GM21576 (cell line): Measurements from ENCODE around the gene LRFN2.

Experiments used
- ATAC-seq: cut with Tn5 transposase; IDR thresholded peaks from one replicate; pipeline ENCODE4 v1.9.1; 2021; ENCODE audit warnings: mild to moderate bottlenecking, moderate library complexity; ENCODE audit not compliant: unreplicated experiment

LRFN2 gene

GRCh38 chr6:40520678-40521077, 66.5 kb downstream of the LRFN2 start:
- no peak for ATAC-seq

GRCh38 chr6:40520084-40520483, 67.1 kb downstream of the LRFN2 start:
- ATAC-seq: no peak

DNA sequence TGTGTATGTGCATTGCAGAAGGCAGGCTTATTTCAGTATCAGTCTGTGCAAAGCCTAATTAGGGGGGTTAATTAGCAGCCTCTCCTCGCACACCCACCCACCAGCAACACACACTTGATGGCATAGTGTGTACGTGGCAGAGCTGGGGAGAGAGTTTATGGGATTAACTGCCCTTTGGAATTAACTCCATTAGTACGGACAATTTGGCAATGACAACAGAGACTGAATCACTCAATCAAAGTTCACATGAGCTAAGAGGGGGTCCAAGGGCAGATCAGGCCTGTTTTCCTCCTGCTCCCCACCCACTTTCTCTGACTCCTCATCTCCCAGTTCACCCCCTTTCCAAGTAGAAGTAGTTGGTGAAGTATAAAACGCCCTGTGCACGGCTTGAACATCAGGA, 69.5 kb downstream of the LRFN2 start:
- ATAC-seq: no peak

GRCh38 chr6:40516429-40516828, 70.7 kb downstream of the LRFN2 start:
- ATAC-seq: no peak

DNA sequence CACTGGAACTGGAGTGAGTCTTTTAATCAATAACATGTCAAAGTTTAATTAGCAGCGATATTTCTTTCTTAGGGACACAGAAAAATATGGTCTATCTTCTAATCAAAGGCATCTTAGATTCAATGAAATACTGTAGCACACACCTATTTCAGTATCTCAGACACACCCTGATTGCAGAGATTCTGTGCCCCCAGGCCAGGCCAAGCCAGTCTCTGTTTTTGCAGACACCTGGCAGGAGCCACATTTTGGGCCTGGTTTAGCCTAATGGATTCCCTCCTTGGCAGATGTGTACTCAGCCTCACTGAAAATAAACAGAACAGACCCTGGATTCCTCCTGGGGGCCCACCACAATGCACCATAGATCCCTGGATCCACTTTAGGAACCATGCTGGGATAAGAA, 74.8 kb downstream of the LRFN2 start:
- ATAC-seq: no peak

GRCh38 chr6:40511884-40512283, 75.3 kb downstream of the LRFN2 start:
- ATAC-seq: no peak

DNA sequence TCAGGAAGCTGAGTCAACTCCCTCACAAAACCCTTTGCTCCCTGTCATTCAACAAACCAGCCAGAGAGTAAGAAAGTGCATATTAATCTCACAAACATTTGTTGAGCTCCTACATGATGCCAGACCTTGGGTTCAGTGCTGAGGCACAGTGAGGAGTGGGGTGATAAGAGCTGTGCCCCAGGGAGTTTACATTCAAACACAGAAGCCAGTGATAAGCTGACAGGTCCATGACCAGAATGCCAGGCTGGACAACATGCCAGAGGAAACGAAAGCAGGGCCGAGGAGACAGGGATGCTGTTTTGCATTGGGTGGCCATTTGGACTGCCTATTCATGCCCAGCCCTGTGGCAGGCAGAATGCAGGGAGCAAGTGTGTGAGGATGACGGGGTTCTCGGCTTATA, 76.7 kb downstream of the LRFN2 start:
- ATAC-seq: no peak

DNA sequence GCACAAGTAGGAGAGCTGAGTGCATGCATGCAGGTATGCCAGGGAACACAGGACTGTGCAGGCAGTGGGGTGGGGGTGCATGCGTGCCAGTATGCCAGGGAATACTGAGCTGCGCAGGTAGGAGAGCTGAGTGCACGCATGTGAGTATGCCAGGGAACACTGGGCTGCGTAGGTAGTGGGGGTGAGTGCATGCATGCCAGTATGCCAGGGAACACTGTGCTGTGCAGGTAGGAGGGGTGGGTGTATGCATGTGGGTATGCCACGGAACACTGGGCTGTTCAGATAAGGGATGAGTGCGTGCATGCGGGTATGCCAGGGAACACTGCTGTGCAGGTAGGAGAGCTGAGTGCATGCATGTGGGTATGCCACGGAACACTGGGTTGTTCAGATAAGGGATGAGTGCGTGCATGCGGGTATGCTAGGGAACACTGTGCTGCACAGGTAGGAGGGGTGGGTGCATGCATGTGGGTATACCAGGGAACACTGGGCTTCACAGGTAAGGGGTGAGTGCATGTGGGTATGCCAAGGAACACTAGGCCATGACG, 77.4 kb downstream of the LRFN2 start:
- no peak for ATAC-seq

DNA sequence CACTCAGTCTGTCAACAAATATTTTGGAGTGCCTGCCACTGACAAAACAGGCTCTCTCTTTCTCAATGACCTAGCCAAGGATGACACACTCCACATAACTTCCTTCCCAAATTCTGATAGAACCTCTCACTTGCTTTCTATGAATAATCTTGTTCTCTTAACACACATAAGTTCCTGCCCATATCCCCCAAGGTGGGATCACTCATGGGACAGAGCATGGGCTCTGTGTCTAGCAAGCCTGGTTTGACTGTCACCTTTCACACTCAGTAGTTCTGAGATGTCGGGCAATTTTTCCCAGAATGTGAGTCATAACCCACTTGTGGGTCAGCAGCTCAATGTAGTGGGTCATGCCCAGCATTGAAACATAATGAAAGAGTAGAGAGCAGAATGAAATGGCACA, 78.1 kb downstream of the LRFN2 start:
- ATAC-seq: no peak

DNA sequence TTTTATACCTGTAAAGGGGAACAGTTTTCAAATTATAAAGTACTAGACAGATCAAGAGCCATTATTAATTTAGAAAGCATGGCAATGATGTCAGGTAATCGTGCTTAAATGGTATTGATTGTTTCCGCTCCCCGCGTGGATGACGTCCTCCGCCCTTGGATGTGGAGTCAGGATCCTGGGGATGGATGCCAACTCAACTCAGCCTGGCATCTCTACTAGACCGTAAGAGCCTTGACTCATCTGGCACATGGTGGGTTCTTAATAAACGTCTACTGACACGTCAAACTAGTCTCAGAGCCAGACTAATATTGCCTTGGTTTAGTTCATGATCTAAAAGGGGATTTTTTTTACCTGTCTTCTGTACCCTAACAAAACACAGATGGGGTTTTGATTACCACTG, 80.2 kb downstream of the LRFN2 start:
- ATAC-seq: no peak

GRCh38 chr6:40505191-40505810, 81.9 kb downstream of the LRFN2 start:
- ATAC-seq: no peak

DNA sequence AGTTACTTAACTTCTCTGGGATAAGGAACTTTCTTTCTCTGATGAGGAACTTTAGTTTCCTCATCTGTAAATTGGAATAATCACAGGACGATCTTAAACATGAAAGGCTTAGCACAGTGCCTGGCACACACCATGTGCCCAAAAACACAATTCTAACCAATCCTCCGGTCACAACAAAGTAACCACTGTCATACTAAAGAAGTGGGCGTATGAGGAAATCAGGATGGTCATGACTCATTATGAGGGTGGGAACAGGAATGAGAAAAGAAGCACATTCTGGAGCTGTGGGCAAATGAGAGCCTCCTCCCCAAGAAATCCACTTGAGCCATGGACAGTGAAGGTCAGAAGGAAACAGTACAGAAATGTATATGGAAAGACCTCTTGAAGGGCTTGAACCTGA, 82.9 kb downstream of the LRFN2 start:
- ATAC-seq: no peak

GRCh38 chr6:40500227-40500626, 86.9 kb downstream of the LRFN2 start:
- ATAC-seq: no peak

- ATAC-seq: no peak
Measured at GRCh38 chr6:40499215-40499614, 87.9 kb downstream of the LRFN2 start.

DNA sequence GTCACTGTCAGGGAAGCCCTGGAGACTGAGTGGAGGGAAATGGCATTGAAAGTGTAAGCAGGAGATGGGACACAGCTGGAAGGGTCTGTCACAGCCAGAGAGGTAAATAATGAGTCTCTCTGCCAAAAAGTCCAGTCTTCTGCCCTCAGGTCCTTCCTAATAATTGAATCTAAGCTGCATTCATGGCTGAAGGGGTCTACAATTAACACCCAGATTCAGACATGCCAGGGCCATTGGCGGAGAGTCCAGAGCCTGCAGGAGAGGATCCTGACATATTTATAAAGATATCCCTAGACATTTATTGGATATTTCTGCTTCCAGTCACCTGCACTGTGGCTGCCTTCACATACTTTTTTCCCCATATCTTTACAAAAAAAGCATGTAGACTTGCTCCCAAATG, 89.0 kb downstream of the LRFN2 start:
- ATAC-seq: no peak

DNA sequence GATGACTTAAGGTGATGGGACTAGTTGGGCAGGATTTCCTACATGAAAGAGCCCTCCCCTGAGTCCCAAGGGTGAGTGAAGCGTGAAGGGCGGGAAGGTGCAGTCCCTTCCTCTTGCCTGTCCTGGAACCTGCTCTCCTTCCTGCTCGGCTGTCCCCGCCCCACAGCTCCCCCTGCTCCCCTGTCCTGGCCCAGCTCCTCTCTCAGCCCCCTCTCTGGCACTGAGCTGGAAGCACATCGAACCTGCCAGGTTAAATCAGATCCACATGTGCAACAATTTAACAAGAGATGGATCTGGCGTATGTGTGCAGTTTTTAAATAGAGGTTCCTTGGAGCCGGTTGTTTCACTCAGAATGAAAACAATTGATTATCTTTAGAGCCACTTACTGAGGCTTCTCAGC, 95.0 kb downstream of the LRFN2 start:
- no peak for ATAC-seq

GRCh38 chr6:40490508-40490907, 96.7 kb downstream of the LRFN2 start:
- no peak for ATAC-seq

DNA sequence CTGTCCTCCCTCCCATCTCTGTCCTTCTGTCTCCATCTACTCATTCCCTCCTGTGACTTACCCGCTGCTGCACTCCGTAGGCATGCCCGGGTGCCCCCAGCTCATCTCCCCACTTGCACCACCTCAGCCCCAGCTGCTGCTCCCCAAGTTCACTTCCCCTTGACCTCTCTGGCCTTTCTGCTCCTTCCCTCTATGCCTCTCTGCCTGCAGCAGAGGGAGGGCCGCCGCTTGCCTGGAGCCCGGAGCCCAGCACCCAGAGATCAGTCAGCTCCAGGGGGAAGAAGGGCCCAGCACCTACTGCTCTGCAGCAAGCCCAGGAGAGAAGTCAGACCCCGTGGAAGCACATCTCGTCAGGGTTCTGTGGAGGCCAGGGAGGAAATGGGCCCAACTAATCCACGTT, 97.4 kb downstream of the LRFN2 start:
- no peak for ATAC-seq

DNA sequence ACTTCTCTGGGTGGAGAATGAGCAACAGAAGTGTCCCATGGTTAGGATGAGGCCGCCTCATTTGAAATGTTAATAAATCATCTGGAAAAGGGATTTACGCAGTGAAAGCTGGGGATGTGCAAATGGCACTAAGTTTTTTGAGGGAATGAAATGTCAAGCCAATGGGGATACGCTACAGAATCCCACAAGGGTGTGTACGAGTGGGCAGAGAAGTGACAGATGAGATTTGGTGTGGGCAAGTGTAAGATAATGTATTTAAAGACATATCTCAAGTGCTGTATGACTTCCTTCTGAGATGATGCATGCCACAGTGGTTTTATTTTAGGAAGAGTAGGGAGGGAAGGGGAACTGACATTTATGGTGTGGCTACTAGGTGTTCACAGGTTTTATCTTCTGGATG, 100.6 kb downstream of the LRFN2 start:
- ATAC-seq: no peak

DNA sequence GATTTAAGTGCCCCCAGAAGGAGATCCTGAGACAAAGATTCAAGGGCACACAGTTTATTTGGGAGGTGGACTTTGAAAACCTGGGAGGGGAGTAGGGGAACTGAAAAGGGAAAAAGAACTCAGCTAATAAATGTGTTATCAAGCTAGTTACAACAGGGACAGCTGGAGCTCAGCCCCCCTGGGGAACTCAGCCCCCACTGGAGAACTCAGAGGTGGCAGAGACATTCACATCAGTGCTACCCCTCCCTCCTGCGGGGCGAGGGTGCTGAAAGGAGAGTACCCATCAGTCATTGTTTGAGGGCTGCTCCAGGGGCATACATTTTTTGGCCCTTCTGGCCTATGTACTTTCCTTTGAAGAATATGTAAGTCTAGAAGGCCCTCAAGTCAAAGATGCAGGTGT, 101.4 kb downstream of the LRFN2 start:
- ATAC-seq: no peak

DNA sequence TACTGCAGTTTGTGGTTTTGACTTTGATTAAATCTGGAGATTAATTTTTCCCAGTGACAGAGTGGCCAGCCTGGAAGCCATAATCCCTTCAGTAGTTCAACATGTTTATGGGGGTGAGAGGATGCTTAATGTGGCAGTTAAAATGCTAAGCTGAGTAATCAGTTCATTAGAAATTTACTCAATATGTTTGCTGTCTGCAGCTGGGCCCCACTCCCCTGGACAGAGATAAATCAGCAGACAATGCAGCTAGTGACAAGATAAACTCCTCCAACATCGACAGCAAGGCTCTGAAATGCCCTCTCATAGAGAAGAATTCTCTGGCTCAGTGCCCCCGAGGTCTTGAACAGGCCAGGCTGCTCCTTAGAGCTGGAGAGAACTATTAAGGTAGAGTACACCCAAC, 101.9 kb downstream of the LRFN2 start:
- ATAC-seq: no peak

GRCh38 chr6:40484066-40484465, 103.1 kb downstream of the LRFN2 start:
- no peak for ATAC-seq

GRCh38 chr6:40482532-40482931, 104.6 kb downstream of the LRFN2 start:
- ATAC-seq: no peak
